COLO668 (cell line): Measurements from ENCODE around the gene NRARP.

Experiments
- DNase-seq: peaks from one replicate; lab custom pipeline; 2025; ENCODE audit not compliant: unreplicated experiment; lab: John Stamatoyannopoulos, UW

Gene NRARP

GRCh38 chr9:137311986-137312851 is 10.1 kb upstream of the NRARP start:
- no peak for DNase-seq

GRCh38 chr9:137311171-137311985 is 9.3 kb upstream of the NRARP start:
- DNase-seq: peak; percentile 96

GRCh38 chr9:137310189-137311052 is 8.3 kb upstream of the NRARP start:
- peak; percentile 86 for DNase-seq

- peak; percentile 33 for DNase-seq
Observed at GRCh38 chr9:137309368-137310188, 7.5 kb upstream of the NRARP start.

- no peak for DNase-seq
Observed at GRCh38 chr9:137308057-137308619, 6.1 kb upstream of the NRARP start.

- peak; percentile 53 for DNase-seq
Observed at GRCh38 chr9:137307255-137308056, 5.4 kb upstream of the NRARP start.

GRCh38 chr9:137306850-137307254 is 4.8 kb upstream of the NRARP start:
- no peak for DNase-seq

GRCh38 chr9:137306066-137306849 is 4.2 kb upstream of the NRARP start:
- no peak for DNase-seq

- DNase-seq: no peak
Observed at GRCh38 chr9:137305798-137306065, 3.7 kb upstream of the NRARP start.

- peak; percentile 82 for DNase-seq
Observed at GRCh38 chr9:137305060-137305797, 3.2 kb upstream of the NRARP start.

GRCh38 chr9:137304383-137305059 is 2.5 kb upstream of the NRARP start:
- peak; percentile 38 for DNase-seq

- peak; percentile 31 for DNase-seq
Observed at GRCh38 chr9:137303893-137304382, 1.9 kb upstream of the NRARP start.

- DNase-seq: no peak
Observed at GRCh38 chr9:137303151-137303892, 1.3 kb upstream of the NRARP start.

- DNase-seq: peak; percentile 91
Observed at GRCh38 chr9:137302449-137303150, 529 bp upstream of the NRARP start.

- peak; percentile 76 for DNase-seq
Observed at GRCh38 chr9:137301081-137301947, 757 bp downstream of the NRARP start.
